ENCODE data around the gene FGF21.

GRCh38 chr19:48780631-48781391 lies 25.5 kb downstream of the FGF21 start:
- no peak for TF ChIP-seq CTCF (IDR thresholded peaks at IDR 0.05; ENCODE audit: low read depth, low read length)
- TF ChIP-seq EZH2phosphoT487 (IDR thresholded peaks at IDR 0.05; ENCODE audit: low read depth) = no peak
